Measurements from ENCODE around the gene SYNE1. TPM values are rescaled to one million over a fixed set of nuclear protein-coding genes. Genes with fewer than 3 reads are reported as not detected.

Gene SYNE1
- total and polyA plus RNA-seq, 4 donors: 10.2 to 105 (median 24.5) TPM

GRCh38 chr6:152543519-152543918 is 93.6 kb downstream of the SYNE1 start (continued):
- no peak for TF ChIP-seq GABPA (IDR thresholded peaks at IDR 0.05 in 1 of 2, conservative IDR thresholded peaks at IDR 0.05 in 1 of 2)

DNA sequence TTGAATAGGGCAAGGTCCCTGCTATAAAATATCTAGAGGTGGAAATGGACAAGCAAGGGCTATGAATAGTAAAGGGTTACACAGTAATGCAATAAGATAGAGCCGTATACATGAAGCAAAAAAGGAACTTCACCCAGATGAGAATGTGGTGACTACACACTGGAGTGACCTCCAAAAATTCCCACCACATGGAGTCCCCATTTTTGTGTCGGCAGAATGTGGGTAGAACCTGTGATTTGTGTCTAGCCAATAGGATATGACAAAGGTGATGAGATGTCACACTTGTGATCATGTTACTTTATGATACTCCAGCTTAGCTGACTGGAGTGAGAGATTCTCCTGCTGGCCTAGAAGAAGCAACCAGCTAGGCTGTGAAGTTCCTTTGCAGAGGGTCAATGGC is 96.8 kb downstream of the SYNE1 start:
- Histone ChIP-seq H3K4me3 (ENCODE audit: low read depth in 1 of 3, low read length in 3 of 3) (no peak overlapping the region), H3K36me3 (ENCODE audit: control insufficient read depth in 4 of 4, insufficient read depth in 3 of 4, low read depth in 1 of 4, low read length in 3 of 4) (no peaks in the 10 kb centered on the region), H3K27me3 (ENCODE audit: control insufficient read depth in 4 of 4, insufficient read depth in 4 of 4, low read length in 3 of 4) (peaks cover 0 to 3% (median 0%) of the 10 kb centered on the region in 4 donors), H3K9ac (ENCODE audit: low read depth in 1 of 2, low read length in 2 of 2) (no peak overlapping the region), H3K27ac (ENCODE audit: low read depth in 1 of 2, low read length in 2 of 2) (no peak overlapping the region), H3K9me3 (ENCODE audit: control insufficient read depth in 4 of 4, low read length in 3 of 4) (peaks cover 0 to 1% (median under 1%) of the 10 kb centered on the region in 4 donors), H3K4me1 (ENCODE audit: control insufficient read depth in 4 of 4, insufficient read depth in 4 of 4, low read length in 3 of 4) (no peaks in the 10 kb centered on the region)
- TF ChIP-seq JUND (IDR thresholded peaks at IDR 0.05) (no peak), HNF4G (IDR thresholded peaks at IDR 0.05) (no peak), RAD21 (IDR thresholded peaks at IDR 0.05) (no peak), FOXA2 (IDR thresholded peaks at IDR 0.05) (no peak), CTCF (IDR thresholded peaks at IDR 0.05; ENCODE audit: low read depth, low read length, missing input control) (no peak), HNF4A (conservative IDR thresholded peaks at IDR 0.05) (no peak), EGR1 (IDR thresholded peaks at IDR 0.05; ENCODE audit: low read depth in 2 of 2) (no peak), RXRA (IDR thresholded peaks at IDR 0.05) (no peak), ZBTB33 (IDR thresholded peaks at IDR 0.05) (no peak)
- TF ChIP-seq, protein P1, sequence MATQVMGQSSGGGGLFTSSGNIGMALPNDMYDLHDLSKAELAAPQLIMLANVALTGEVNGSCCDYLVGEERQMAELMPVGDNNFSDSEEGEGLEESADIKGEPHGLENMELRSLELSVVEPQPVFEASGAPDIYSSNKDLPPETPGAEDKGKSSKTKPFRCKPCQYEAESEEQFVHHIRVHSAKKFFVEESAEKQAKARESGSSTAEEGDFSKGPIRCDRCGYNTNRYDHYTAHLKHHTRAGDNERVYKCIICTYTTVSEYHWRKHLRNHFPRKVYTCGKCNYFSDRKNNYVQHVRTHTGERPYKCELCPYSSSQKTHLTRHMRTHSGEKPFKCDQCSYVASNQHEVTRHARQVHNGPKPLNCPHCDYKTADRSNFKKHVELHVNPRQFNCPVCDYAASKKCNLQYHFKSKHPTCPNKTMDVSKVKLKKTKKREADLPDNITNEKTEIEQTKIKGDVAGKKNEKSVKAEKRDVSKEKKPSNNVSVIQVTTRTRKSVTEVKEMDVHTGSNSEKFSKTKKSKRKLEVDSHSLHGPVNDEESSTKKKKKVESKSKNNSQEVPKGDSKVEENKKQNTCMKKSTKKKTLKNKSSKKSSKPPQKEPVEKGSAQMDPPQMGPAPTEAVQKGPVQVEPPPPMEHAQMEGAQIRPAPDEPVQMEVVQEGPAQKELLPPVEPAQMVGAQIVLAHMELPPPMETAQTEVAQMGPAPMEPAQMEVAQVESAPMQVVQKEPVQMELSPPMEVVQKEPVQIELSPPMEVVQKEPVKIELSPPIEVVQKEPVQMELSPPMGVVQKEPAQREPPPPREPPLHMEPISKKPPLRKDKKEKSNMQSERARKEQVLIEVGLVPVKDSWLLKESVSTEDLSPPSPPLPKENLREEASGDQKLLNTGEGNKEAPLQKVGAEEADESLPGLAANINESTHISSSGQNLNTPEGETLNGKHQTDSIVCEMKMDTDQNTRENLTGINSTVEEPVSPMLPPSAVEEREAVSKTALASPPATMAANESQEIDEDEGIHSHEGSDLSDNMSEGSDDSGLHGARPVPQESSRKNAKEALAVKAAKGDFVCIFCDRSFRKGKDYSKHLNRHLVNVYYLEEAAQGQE (IDR thresholded peaks at IDR 0.05): no peak
- TF ChIP-seq, protein P2, sequence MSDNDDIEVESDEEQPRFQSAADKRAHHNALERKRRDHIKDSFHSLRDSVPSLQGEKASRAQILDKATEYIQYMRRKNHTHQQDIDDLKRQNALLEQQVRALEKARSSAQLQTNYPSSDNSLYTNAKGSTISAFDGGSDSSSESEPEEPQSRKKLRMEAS (IDR thresholded peaks at IDR 0.05): no peak
- 80% methylated on average over 2 of the region's 2 CpGs for WGBS
- DNase-seq (ENCODE audit: low spot score): no peak

DNA sequence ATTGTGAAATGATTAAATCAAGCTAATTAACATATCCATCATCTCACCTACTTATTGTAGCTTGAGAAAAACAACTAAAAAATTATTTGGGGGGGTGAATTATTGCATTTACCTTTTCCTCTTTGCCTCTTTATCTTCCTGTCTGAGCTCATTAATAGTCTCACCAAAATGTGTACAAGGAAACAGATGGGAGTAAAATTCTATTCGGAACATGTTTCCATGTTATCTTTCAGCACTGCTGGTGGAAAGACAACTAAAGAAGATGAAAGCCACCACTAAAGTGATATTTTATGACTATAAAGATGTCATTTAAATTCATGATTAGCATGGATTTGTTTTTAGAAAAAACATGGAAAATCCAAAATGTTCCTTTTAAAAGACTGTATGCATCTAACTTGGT is 102.6 kb downstream of the SYNE1 start:
- Histone ChIP-seq H3K27ac (ENCODE audit: low read depth in 1 of 2, low read length in 2 of 2) (no peak overlapping the region), H3K9ac (ENCODE audit: low read depth in 1 of 2, low read length in 2 of 2) (no peak overlapping the region), H3K9me3 (ENCODE audit: control insufficient read depth in 4 of 4, low read length in 3 of 4) (peaks cover 0 to 1% (median 0%) of the 10 kb centered on the region in 4 donors), H3K27me3 (ENCODE audit: control insufficient read depth in 4 of 4, insufficient read depth in 4 of 4, low read length in 3 of 4) (peaks cover 0 to 3% (median 0%) of the 10 kb centered on the region in 4 donors), H3K4me1 (ENCODE audit: control insufficient read depth in 4 of 4, insufficient read depth in 4 of 4, low read length in 3 of 4) (no peaks in the 10 kb centered on the region), H3K36me3 (ENCODE audit: control insufficient read depth in 4 of 4, insufficient read depth in 3 of 4, low read depth in 1 of 4, low read length in 3 of 4) (no peaks in the 10 kb centered on the region), H3K4me3 (ENCODE audit: low read depth in 1 of 3, low read length in 3 of 3) (no peak overlapping the region)
- no peak for DNase-seq (ENCODE audit: low spot score)
- TF ChIP-seq, protein P2 (IDR thresholded peaks at IDR 0.05): no peak
- TF ChIP-seq GABPA (IDR thresholded peaks at IDR 0.05 in 1 of 2, conservative IDR thresholded peaks at IDR 0.05 in 1 of 2) (no peak), RAD21 (IDR thresholded peaks at IDR 0.05) (no peak), FOXA2 (IDR thresholded peaks at IDR 0.05) (no peak), ZBTB33 (IDR thresholded peaks at IDR 0.05) (no peak), EGR1 (IDR thresholded peaks at IDR 0.05; ENCODE audit: low read depth in 2 of 2) (no peak)
- TF ChIP-seq, protein P1 (IDR thresholded peaks at IDR 0.05): no peak
- WGBS: 91% methylated on average over 1 of the region's 1 CpG
